ENCODE data around the gene ICA1. TPM values are rescaled to one million over a fixed set of nuclear protein-coding genes. Genes with fewer than 3 reads are reported as not detected.

Gene ICA1
- total and polyA plus RNA-seq, 2 of the 13 experiments (the other 11 are each of a cell fraction or from before 2014, with no cell fraction given): 0.29 TPM; not detected in 1

DNA sequence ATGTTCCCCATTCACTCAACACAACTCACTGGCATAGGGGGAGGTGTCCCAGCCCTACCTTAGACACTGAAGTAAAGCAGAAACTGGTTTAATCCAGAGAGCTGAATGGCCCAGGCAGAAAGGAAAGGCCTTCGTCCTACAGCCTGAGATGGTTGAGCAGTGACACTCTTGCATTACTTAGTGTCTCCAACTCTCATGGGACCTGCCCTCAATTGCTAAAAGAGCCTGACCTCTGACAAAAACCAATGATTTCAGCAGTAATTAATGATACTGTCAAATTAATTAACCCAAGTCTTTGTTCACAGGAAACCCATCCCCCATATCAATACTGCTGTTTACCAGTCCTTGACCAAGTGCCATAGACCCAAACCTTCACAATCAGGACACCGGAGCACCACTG lies 48.6 kb downstream of the ICA1 start (continued):
- TF ChIP-seq ZNF326 (CRISPR knock-in tag; IDR thresholded peaks at IDR 0.05; ENCODE audit: borderline replicate concordance): no peak
- no peak for TF ChIP-seq ZNF546 (CRISPR knock-in tag; conservative IDR thresholded peaks at IDR 0.05)
- TF ChIP-seq POLR2AphosphoS5 (IDR thresholded peaks at IDR 0.05; ENCODE audit: low read depth, low read length): no peak
- no peak for TF ChIP-seq NFE2L2 (IDR thresholded peaks at IDR 0.05; ENCODE audit: low read length)
- no peak for TF ChIP-seq DMAP1 (CRISPR knock-in tag; IDR thresholded peaks at IDR 0.05)
- no peak for TF ChIP-seq KMT2A (CRISPR knock-in tag; IDR thresholded peaks at IDR 0.05)
- no peak for TF ChIP-seq SIN3A (IDR thresholded peaks at IDR 0.05; ENCODE audit: borderline replicate concordance, low read depth, low read length)
- no peak for TF ChIP-seq RFX3 (CRISPR knock-in tag; IDR thresholded peaks at IDR 0.05)

DNA sequence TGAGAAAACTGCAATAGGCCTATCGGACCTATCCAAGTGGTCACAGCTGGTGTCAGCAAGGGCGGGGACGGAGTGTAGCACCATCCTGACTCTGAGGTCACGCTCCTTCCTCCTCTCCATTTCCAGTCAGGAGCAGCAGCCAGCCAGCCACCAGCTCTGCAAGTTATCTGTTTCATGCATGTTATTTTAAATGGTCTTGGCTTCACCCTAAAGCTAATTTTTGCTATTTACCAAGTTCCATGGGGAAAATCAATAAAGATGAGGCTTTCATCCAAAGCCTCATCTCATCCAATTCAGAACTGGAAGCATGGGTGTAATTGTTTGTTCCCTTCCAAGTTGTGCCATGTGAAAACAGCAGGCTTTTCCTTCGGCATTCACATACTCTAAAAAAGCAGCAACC lies 49.3 kb downstream of the ICA1 start:
- in situ Hi-C loops (cut with HindIII; ENCODE audit: extremely low pct_ligation_motif_present, low pct_unique_long_range_greater_than_20kb): loop anchor here (10.0 to 25.0 kb wide), 2 partner anchors 550 to 788 kb away; no protein-coding TSS in a partner anchor
- H3K79me2 ChIP-seq (ENCODE audit: insufficient read depth, low read length): no peaks in the 10 kb centered on the region

More for the DNA sequence above, 49.3 kb downstream of the ICA1 start:
- TF ChIP-seq ZNF235 (CRISPR knock-in tag; IDR thresholded peaks at IDR 0.05; ENCODE audit: borderline replicate concordance) (no peak), ZNF546 (CRISPR knock-in tag; conservative IDR thresholded peaks at IDR 0.05) (no peak), KLF6 (CRISPR knock-in tag; IDR thresholded peaks at IDR 0.05) (no peak), HNF1A (IDR thresholded peaks at IDR 0.05; ENCODE audit: low read depth) (no peak), HNF1A (CRISPR knock-in tag; IDR thresholded peaks at IDR 0.05; ENCODE audit: borderline replicate concordance) (no peak), NFE2L2 (IDR thresholded peaks at IDR 0.05; ENCODE audit: low read length) (no peak), MIXL1 (CRISPR knock-in tag; IDR thresholded peaks at IDR 0.05) (no peak), ZNF326 (CRISPR knock-in tag; IDR thresholded peaks at IDR 0.05; ENCODE audit: borderline replicate concordance) (no peak)
- TF ChIP-seq, protein P1, sequence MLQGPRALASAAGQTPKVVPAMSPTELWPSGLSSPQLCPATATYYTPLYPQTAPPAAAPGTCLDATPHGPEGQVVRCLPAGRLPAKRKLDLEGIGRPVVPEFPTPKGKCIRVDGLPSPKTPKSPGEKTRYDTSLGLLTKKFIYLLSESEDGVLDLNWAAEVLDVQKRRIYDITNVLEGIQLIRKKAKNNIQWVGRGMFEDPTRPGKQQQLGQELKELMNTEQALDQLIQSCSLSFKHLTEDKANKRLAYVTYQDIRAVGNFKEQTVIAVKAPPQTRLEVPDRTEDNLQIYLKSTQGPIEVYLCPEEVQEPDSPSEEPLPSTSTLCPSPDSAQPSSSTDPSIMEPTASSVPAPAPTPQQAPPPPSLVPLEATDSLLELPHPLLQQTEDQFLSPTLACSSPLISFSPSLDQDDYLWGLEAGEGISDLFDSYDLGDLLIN (CRISPR knock-in tag; IDR thresholded peaks at IDR 0.05; ENCODE audit: borderline replicate concordance): no peak
- Histone ChIP-seq H3K27ac (ENCODE audit: extremely low read length, insufficient read depth, low read length) (no peak overlapping the region), H3K9ac (ENCODE audit: insufficient read depth, low read depth, low read length) (no peak overlapping the region), H3K4me3 (replicated peaks in 1 of 3; ENCODE audit: insufficient read depth in 1 of 3, low read depth in 2 of 3, low read length in 3 of 3) (no peak overlapping the region), H3K9me3 (ENCODE audit: low read length) (no peaks in the 10 kb centered on the region), H2AFZ (ENCODE audit: low read length) (no peak overlapping the region), H3K27me3 (ENCODE audit: control insufficient read depth in 1 of 2, insufficient read depth in 2 of 2, low read length in 2 of 2) (peaks cover 0 to 6% of the 10 kb centered on the region in 2 experiments; a peak in 2 of 5 replicates), H3K36me3 (replicated peaks in 1 of 2; ENCODE audit: control insufficient read depth in 1 of 2, insufficient read depth in 2 of 2, low read length in 2 of 2) (no peaks in the 10 kb centered on the region), H4K20me1 (ENCODE audit: insufficient read depth, low read length) (no peaks in the 10 kb centered on the region), H3K4me2 (ENCODE audit: low read depth, low read length) (no peak overlapping the region), H3K4me1 (ENCODE audit: insufficient read depth, low read length) (peaks cover 10% of the 10 kb centered on the region)
- no TSS peak for BruUV-seq (replicated peaks)
- no peak for FAIRE-seq
- intact Hi-C loops (cut with micrococcal nuclease; ENCODE audit: unreplicated experiment): loop anchor here (10.0 kb wide), 1 partner anchor 448 kb away; no protein-coding TSS in a partner anchor
- ChIA-PET CTCF (ENCODE audit: low intra/inter-chr PET ratio, low total read pairs) (no interaction called here), POLR2A (no interaction called here)
- no peak for DNase-seq (ENCODE audit: low spot score)
- WGBS (ENCODE audit: low lambda C conversion rate): 76% methylated on average over 5 of the region's 5 CpGs
- ATAC-seq: no peak
